ENCODE measurements around the gene MRPL28. TPM values are rescaled to one million over a fixed set of nuclear protein-coding genes. Genes with fewer than 3 reads are reported as not detected.
A peak's percentile ranks its signal among the peaks of the same experiment; 100 is the strongest.
"Not testable (repeated sequence)": the region's sequence is repeated elsewhere in the genome, so short reads cannot be mapped to it uniquely, and the experiment has no call there.

The MRPL28 gene
- total RNA-seq, 1 donor from 2014 or later, result 50.8 TPM

GRCh38 chr16:373020-373598 is 2.8 kb upstream of the MRPL28 start:
- ATAC-seq, result no peak

- ATAC-seq, result no peak
Observed at GRCh38 chr16:372302-372983, 2.1 kb upstream of the MRPL28 start.

GRCh38 chr16:371515-372301 is 1.4 kb upstream of the MRPL28 start:
- no peak for ATAC-seq

- ATAC-seq, result no peak
Observed at GRCh38 chr16:370979-371514, 709 bp upstream of the MRPL28 start.

- peak; percentile 35 for ATAC-seq
Observed at GRCh38 chr16:369866-370436, 387 bp downstream of the MRPL28 start.

GRCh38 chr16:369275-369865 is 968 bp downstream of the MRPL28 start:
- no peak for ATAC-seq

- ATAC-seq, result no peak
Observed at GRCh38 chr16:368388-369158, 1.8 kb downstream of the MRPL28 start.

GRCh38 chr16:367333-367903 is 2.9 kb downstream of the MRPL28 start:
- ATAC-seq, result no peak

GRCh38 chr16:366476-366875 is 3.9 kb downstream of the MRPL28 start:
- ATAC-seq, result no peak

GRCh38 chr16:364595-365491 is 5.5 kb downstream of the MRPL28 start:
- ATAC-seq, result no peak

- no peak for ATAC-seq
Observed at GRCh38 chr16:363766-364490, 6.4 kb downstream of the MRPL28 start.

GRCh38 chr16:363110-363765 is 7.1 kb downstream of the MRPL28 start:
- ATAC-seq, result no peak

GRCh38 chr16:362702-362999 is 7.7 kb downstream of the MRPL28 start:
- not testable (repeated sequence) for ATAC-seq

- peak; percentile 77 for ATAC-seq
Observed at GRCh38 chr16:361872-362701, 8.3 kb downstream of the MRPL28 start.

GRCh38 chr16:361341-361871 is 8.9 kb downstream of the MRPL28 start:
- no peak for ATAC-seq

GRCh38 chr16:360698-361336 is 9.5 kb downstream of the MRPL28 start:
- ATAC-seq, result no peak

GRCh38 chr16:359871-360697 is 10.3 kb downstream of the MRPL28 start:
- ATAC-seq, result no peak

Measured in esophagus mucosa (tissue), 1 donor.